HepG2 (cell line): ENCODE measurements around the gene LURAP1L. TPM values are rescaled to one million over a fixed set of nuclear protein-coding genes. Genes with fewer than 3 reads are reported as not detected.

Experiments
- ATF7-NPFF ChIP-seq: sonication (generic); formaldehyde crosslinking; IDR thresholded peaks from 2 replicates; pipeline ENCODE4 v1.8.1; 2023; ENCODE audit warnings: mild to moderate bottlenecking, low read depth, missing genetic modification reagents, moderate library complexity
- CEBPB ChIP-seq: IDR thresholded peaks from 2 replicates; pipeline ENCODE4 v1.6.1; 2011; ENCODE audit warnings: low read depth, low read length, improper control_type of control experiment, borderline replicate concordance
- CREM ChIP-seq, 2 experiments: sonication (generic) in 1 of 2; formaldehyde crosslinking in 1 of 2; IDR thresholded peaks; 2 replicates each; pipeline versions ENCODE4 v1.4.0 to v1.6.1; 2016 to 2020; ENCODE audit warnings: antibody characterized with exemption in 1 of 2, mild to moderate bottlenecking in 1 of 2, missing genetic modification reagents in 1 of 2
- DMAP1 ChIP-seq: IDR thresholded peaks from 2 replicates; pipeline ENCODE4 v1.6.1; 2016
- HES4 ChIP-seq: sonication (generic); formaldehyde crosslinking; IDR thresholded peaks from 2 replicates; pipeline ENCODE4 v1.9.0; 2021; ENCODE audit warnings: mild to moderate bottlenecking, missing genetic modification reagents, borderline replicate concordance
- KLF16 ChIP-seq, 2 experiments: sonication (generic) in 1 of 2; formaldehyde crosslinking in 1 of 2; IDR thresholded peaks; 2 replicates each; pipeline versions ENCODE4 v1.6.1 to v1.8.0; 2016 to 2023; ENCODE audit warnings: missing genetic modification reagents in 2 of 2, missing compliant biosample characterization in 1 of 2
- ZNF121 ChIP-seq: sonication (generic); formaldehyde crosslinking; IDR thresholded peaks from 2 replicates; pipeline ENCODE4 v1.5.0; 2020; ENCODE audit warnings: mild to moderate bottlenecking, missing genetic modification reagents
- ZNF143 ChIP-seq: sonication (generic); formaldehyde crosslinking; IDR thresholded peaks from 2 replicates; pipeline ENCODE4 v1.4.0; 2020; ENCODE audit warnings: missing genetic modification reagents
- ZNF431 ChIP-seq: sonication (generic); formaldehyde crosslinking; IDR thresholded peaks from 2 replicates; pipeline ENCODE4 v1.9.0; 2022; ENCODE audit warnings: missing genetic modification reagents, low read depth, mild to moderate bottlenecking, borderline replicate concordance
- polyA plus RNA-seq, 8 experiments: library from polyadenylated mRNA; depleted of rRNA in 3 of 8; stranded (reverse) in 7 of 8; unstranded in 1 of 8; fragments of >200 nt; fragmentation: Illumina TruSeq in 4 of 8; extraction: Trizol in 4 of 8; gene quantifications; 2 replicates each; pipeline versions ENCODE4 v1.2.1 to v1.2.3, GENCODE V29; 2011 to 2016; ENCODE audit warnings: low read depth in 4 of 8, missing spikeins in 1 of 8, mixed read lengths in 1 of 8; ENCODE audit not compliant: insufficient read depth in 1 of 8
- total RNA-seq, 5 experiments: library from RNA; depleted of rRNA; stranded (reverse); fragments of >200 nt; fragmentation: Illumina TruSeq; extraction: Trizol; gene quantifications; 2 replicates each; pipeline ENCODE4 v1.2.3, GENCODE V29; 2016; ENCODE audit warnings: low read depth in 1 of 5
- TF ChIP-seq, protein P1 (sequence below): sonication (generic); formaldehyde crosslinking; IDR thresholded peaks from 2 replicates; pipeline ENCODE4 v1.4.0; 2020; ENCODE audit warnings: missing genetic modification reagents
- TF ChIP-seq, protein P2 (sequence below): sonication (generic); formaldehyde crosslinking; IDR thresholded peaks from 2 replicates; pipeline ENCODE4 v1.5.1; 2020; ENCODE audit warnings: mild to moderate bottlenecking, missing genetic modification reagents, moderate library complexity
- TF ChIP-seq, protein P3 (sequence below): sonication (generic); formaldehyde crosslinking; IDR thresholded peaks from 2 replicates; pipeline ENCODE4 v1.5.1; 2020; ENCODE audit warnings: mild to moderate bottlenecking, missing genetic modification reagents, moderate library complexity
- TF ChIP-seq, protein P4 (sequence below), 2 experiments: IDR thresholded peaks; 2 replicates each; pipeline ENCODE4 v1.6.1; 2011 to 2012; ENCODE audit warnings: low read length in 2 of 2, borderline replicate concordance in 1 of 2, low read depth in 1 of 2, mild to moderate bottlenecking in 1 of 2, moderate library complexity in 1 of 2

The LURAP1L gene
- total and polyA plus RNA-seq, 2 of the 13 experiments (the other 11 are each of a cell fraction or from before 2014, with no cell fraction given): 6.7 to 16.6 TPM

DNA sequence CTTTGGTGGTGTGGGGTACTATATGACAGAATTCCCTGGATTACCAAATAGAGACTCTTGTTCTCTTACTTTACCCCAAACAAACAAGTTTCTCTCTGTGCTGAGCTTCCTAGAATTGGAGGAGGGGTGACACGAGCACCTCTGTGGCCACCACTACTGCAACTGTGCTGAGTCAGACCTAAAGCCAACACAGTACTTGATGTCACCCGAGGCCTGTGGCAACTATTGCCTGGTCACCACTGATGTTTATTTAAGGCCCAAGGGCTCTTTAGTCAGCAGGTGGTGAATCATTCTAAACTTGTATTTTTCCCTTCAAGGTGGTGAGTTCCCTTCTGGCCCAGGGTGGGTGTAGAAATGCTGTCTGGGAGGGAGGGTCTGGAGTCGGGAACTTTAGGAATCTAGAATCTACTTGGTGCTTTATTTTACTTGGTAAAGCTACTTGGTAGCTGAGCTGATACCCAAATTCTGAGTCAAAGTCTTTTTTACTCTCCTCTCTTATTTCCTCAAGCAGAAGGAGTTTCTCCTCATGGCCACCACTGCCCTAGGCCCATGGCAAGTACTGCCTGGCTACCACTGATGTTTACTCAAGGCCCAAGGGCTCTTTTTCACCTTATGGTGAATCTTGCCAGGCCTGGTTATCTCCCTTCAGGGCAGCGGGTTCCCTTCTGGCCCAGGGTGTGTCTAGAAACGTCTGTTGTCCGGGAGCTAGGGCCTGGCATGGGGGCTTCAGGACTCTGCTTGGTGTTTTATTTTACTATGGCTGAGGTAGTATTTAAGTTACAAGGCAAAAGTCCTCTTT lies 9.8 kb downstream of the LURAP1L start (continued):
- TF ChIP-seq, protein P1, sequence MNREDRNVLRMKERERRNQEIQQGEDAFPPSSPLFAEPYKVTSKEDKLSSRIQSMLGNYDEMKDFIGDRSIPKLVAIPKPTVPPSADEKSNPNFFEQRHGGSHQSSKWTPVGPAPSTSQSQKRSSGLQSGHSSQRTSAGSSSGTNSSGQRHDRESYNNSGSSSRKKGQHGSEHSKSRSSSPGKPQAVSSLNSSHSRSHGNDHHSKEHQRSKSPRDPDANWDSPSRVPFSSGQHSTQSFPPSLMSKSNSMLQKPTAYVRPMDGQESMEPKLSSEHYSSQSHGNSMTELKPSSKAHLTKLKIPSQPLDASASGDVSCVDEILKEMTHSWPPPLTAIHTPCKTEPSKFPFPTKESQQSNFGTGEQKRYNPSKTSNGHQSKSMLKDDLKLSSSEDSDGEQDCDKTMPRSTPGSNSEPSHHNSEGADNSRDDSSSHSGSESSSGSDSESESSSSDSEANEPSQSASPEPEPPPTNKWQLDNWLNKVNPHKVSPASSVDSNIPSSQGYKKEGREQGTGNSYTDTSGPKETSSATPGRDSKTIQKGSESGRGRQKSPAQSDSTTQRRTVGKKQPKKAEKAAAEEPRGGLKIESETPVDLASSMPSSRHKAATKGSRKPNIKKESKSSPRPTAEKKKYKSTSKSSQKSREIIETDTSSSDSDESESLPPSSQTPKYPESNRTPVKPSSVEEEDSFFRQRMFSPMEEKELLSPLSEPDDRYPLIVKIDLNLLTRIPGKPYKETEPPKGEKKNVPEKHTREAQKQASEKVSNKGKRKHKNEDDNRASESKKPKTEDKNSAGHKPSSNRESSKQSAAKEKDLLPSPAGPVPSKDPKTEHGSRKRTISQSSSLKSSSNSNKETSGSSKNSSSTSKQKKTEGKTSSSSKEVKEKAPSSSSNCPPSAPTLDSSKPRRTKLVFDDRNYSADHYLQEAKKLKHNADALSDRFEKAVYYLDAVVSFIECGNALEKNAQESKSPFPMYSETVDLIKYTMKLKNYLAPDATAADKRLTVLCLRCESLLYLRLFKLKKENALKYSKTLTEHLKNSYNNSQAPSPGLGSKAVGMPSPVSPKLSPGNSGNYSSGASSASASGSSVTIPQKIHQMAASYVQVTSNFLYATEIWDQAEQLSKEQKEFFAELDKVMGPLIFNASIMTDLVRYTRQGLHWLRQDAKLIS: no peak
- TF ChIP-seq CEBPB: peak; percentile 87
- TF ChIP-seq, protein P2, sequence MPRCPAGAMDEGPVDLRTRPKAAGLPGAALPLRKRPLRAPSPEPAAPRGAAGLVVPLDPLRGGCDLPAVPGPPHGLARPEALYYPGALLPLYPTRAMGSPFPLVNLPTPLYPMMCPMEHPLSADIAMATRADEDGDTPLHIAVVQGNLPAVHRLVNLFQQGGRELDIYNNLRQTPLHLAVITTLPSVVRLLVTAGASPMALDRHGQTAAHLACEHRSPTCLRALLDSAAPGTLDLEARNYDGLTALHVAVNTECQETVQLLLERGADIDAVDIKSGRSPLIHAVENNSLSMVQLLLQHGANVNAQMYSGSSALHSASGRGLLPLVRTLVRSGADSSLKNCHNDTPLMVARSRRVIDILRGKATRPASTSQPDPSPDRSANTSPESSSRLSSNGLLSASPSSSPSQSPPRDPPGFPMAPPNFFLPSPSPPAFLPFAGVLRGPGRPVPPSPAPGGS (CRISPR knock-in tag): no peak
- TF ChIP-seq, protein P3, sequence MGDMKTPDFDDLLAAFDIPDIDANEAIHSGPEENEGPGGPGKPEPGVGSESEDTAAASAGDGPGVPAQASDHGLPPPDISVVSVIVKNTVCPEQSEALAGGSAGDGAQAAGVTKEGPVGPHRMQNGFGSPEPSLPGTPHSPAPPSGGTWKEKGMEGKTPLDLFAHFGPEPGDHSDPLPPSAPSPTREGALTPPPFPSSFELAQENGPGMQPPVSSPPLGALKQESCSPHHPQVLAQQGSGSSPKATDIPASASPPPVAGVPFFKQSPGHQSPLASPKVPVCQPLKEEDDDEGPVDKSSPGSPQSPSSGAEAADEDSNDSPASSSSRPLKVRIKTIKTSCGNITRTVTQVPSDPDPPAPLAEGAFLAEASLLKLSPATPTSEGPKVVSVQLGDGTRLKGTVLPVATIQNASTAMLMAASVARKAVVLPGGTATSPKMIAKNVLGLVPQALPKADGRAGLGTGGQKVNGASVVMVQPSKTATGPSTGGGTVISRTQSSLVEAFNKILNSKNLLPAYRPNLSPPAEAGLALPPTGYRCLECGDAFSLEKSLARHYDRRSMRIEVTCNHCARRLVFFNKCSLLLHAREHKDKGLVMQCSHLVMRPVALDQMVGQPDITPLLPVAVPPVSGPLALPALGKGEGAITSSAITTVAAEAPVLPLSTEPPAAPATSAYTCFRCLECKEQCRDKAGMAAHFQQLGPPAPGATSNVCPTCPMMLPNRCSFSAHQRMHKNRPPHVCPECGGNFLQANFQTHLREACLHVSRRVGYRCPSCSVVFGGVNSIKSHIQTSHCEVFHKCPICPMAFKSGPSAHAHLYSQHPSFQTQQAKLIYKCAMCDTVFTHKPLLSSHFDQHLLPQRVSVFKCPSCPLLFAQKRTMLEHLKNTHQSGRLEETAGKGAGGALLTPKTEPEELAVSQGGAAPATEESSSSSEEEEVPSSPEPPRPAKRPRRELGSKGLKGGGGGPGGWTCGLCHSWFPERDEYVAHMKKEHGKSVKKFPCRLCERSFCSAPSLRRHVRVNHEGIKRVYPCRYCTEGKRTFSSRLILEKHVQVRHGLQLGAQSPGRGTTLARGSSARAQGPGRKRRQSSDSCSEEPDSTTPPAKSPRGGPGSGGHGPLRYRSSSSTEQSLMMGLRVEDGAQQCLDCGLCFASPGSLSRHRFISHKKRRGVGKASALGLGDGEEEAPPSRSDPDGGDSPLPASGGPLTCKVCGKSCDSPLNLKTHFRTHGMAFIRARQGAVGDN (CRISPR knock-in tag): no peak
- no peak for TF ChIP-seq HES4 (CRISPR knock-in tag)
- TF ChIP-seq ZNF431 (CRISPR knock-in tag): peak; percentile 55; the same call in 1 of the 2 replicates
- TF ChIP-seq DMAP1 (CRISPR knock-in tag): peak; percentile 46; the same call in 1 of the 2 replicates
- no peak for TF ChIP-seq ZNF143
- TF ChIP-seq, protein P4, sequence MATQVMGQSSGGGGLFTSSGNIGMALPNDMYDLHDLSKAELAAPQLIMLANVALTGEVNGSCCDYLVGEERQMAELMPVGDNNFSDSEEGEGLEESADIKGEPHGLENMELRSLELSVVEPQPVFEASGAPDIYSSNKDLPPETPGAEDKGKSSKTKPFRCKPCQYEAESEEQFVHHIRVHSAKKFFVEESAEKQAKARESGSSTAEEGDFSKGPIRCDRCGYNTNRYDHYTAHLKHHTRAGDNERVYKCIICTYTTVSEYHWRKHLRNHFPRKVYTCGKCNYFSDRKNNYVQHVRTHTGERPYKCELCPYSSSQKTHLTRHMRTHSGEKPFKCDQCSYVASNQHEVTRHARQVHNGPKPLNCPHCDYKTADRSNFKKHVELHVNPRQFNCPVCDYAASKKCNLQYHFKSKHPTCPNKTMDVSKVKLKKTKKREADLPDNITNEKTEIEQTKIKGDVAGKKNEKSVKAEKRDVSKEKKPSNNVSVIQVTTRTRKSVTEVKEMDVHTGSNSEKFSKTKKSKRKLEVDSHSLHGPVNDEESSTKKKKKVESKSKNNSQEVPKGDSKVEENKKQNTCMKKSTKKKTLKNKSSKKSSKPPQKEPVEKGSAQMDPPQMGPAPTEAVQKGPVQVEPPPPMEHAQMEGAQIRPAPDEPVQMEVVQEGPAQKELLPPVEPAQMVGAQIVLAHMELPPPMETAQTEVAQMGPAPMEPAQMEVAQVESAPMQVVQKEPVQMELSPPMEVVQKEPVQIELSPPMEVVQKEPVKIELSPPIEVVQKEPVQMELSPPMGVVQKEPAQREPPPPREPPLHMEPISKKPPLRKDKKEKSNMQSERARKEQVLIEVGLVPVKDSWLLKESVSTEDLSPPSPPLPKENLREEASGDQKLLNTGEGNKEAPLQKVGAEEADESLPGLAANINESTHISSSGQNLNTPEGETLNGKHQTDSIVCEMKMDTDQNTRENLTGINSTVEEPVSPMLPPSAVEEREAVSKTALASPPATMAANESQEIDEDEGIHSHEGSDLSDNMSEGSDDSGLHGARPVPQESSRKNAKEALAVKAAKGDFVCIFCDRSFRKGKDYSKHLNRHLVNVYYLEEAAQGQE (IDR thresholded peaks at IDR 0.05; ENCODE audit: borderline replicate concordance in 1 of 2, low read depth in 1 of 2, low read length in 2 of 2): no peak
- TF ChIP-seq ZNF121 (CRISPR knock-in tag): no peak
- peak; percentile 36; the same call in 1 of the 2 replicates for TF ChIP-seq CREM (IDR thresholded peaks at IDR 0.05)
- no peak for TF ChIP-seq CREM (CRISPR knock-in tag; IDR thresholded peaks at IDR 0.05)
- no peak for TF ChIP-seq ATF7-NPFF
- TF ChIP-seq KLF16 (CRISPR knock-in tag; IDR thresholded peaks at IDR 0.05): peak in 1 of 2 experiments; percentile 78; a peak in 1 of 4 replicates
